Uterus (tissue), 4 donors: ENCODE results near the gene LSAMP. TPM values are rescaled to one million over a fixed set of nuclear protein-coding genes. Genes with fewer than 3 reads are reported as not detected.

Experiments used
- DNase-seq, 2 donors: peaks; one replicate each; pipeline ENCODE4 v3.0.0-alpha.2; 2019 to 2020
- H3K27ac ChIP-seq, 2 donors: fragments of 200-600 bp; sonication (generic); 1 replicate in 1 of 2; 2 replicates in 1 of 2; pipeline ENCODE4 v1.5.1; 2016 to 2018
- H3K27me3 ChIP-seq, 2 donors: fragments of 200-600 bp; sonication (generic); one replicate each; pipeline ENCODE4 v1.5.1; 2018 to 2019; ENCODE audit warnings: control low read depth in 1 of 2
- H3K36me3 ChIP-seq, 2 donors: fragments of 200-600 bp; sonication (generic); one replicate each; pipeline ENCODE4 v1.5.1; 2019; ENCODE audit warnings: control low read depth in 1 of 2
- H3K4me1 ChIP-seq, 2 donors: fragments of 200-600 bp; sonication (generic); one replicate each; pipeline ENCODE4 v1.5.1; 2018 to 2019; ENCODE audit warnings: control low read depth in 1 of 2
- H3K4me3 ChIP-seq, 2 donors: fragments of 200-600 bp; sonication (generic); 1 replicate in 1 of 2; 2 replicates in 1 of 2; pipeline ENCODE4 v1.5.1; 2018 to 2019; ENCODE audit warnings: mild to moderate bottlenecking in 1 of 2
- H3K9me3 ChIP-seq, 2 donors: fragments of 200-600 bp; sonication (generic); one replicate each; pipeline ENCODE4 v1.5.1; 2019; ENCODE audit warnings: control low read depth in 1 of 2
- POLR2A ChIP-seq, 2 donors: fragments of 450-650 bp; IDR thresholded peaks; one replicate each; pipeline ENCODE4 v1.6.1; 2016; ENCODE audit warnings: antibody characterized with exemption in 2 of 2, mild to moderate bottlenecking in 1 of 2, moderate library complexity in 1 of 2
- intact Hi-C: fragments of 100-400 bp; cut with DNase I; formaldehyde crosslinking; loops from one replicate; pipeline ENCODE4 v1.15.1; 2023; ENCODE audit warnings: low total_unique reads
- total RNA-seq, 4 donors: library from RNA; depleted of rRNA in 3 of 4; stranded (reverse); fragments of >200 nt in 3 of 4; gene quantifications; one replicate each; pipeline versions ENCODE4 v1.1.0 to v1.2.4, GENCODE V29; 2014 to 2023
- TF ChIP-seq, protein P1 (sequence below), 4 experiments: fragments of 200-600 bp in 2 of 4; fragments of 450-650 bp in 2 of 4; sonication (generic) in 2 of 4; IDR thresholded peaks; one replicate each; pipeline ENCODE4 v1.5.1; 2016 to 2019; ENCODE audit warnings: antibody characterized with exemption in 4 of 4, mild to moderate bottlenecking in 2 of 4, moderate library complexity in 1 of 4
- donor health status: DM: yes; HTN: yes; CAD: no.

Gene LSAMP
- total RNA-seq, 4 donors from 2014 or later: 0.26 to 25.8 (median 1.8) TPM

DNA sequence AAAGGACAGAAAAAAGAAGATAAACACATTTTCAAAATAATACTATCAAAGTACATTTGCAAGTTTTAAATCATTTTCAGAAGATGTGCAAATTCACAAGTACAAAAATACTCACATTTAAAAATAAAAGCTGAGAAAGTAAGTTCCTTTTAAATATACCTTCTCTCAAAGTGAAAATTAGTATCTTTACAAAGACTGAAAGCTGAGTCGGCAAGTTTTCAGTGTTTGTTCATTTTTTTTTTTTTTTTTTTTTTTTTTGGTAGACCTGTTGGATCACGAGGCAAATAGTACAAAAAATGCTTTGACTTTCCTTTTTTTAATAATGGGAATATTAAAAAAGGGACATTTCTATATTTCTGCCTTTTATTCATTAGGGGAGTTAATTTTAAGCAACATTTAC lies 317.8 kb downstream of the LSAMP start:
- Histone ChIP-seq H3K27ac (no peak overlapping the region), H3K27me3 (no peaks in the 10 kb centered on the region), H3K4me1 (no peaks in the 10 kb centered on the region), H3K9me3 (no peaks in the 10 kb centered on the region), H3K36me3 (peaks cover 0 to 3% of the 10 kb centered on the region in 2 donors), H3K4me3 (no peak overlapping the region)
- intact Hi-C loops: no loop called here
- TF ChIP-seq, protein P1, sequence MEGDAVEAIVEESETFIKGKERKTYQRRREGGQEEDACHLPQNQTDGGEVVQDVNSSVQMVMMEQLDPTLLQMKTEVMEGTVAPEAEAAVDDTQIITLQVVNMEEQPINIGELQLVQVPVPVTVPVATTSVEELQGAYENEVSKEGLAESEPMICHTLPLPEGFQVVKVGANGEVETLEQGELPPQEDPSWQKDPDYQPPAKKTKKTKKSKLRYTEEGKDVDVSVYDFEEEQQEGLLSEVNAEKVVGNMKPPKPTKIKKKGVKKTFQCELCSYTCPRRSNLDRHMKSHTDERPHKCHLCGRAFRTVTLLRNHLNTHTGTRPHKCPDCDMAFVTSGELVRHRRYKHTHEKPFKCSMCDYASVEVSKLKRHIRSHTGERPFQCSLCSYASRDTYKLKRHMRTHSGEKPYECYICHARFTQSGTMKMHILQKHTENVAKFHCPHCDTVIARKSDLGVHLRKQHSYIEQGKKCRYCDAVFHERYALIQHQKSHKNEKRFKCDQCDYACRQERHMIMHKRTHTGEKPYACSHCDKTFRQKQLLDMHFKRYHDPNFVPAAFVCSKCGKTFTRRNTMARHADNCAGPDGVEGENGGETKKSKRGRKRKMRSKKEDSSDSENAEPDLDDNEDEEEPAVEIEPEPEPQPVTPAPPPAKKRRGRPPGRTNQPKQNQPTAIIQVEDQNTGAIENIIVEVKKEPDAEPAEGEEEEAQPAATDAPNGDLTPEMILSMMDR (IDR thresholded peaks at IDR 0.05): no peak
- TF ChIP-seq POLR2A (IDR thresholded peaks at IDR 0.05): no peak
- no peak for DNase-seq

DNA sequence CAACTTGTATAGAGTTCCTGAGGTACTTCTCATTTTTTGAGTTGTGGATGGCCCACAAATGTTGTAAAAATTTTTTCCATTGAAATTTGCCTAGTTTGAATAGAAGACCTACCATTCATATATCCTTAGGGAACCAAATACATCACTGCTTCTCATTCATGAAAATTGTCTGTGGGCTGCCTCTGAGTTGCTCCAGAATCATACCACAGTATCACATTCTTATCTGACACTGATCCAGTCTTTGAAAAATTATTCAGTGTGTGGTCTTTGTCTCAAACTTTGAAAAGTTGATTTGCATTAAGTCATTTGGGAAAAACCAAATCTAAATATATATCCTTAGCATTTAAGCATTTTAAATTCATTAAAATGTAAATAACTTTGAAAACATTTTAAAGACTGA lies 321.1 kb downstream of the LSAMP start:
- no peaks in the 10 kb centered on the region for H3K27me3 ChIP-seq
- H3K9me3 ChIP-seq: no peaks in the 10 kb centered on the region
- peaks cover 0 to 3% of the 10 kb centered on the region in 2 donors for H3K36me3 ChIP-seq
- no peak overlapping the region for H3K4me3 ChIP-seq
- no peaks in the 10 kb centered on the region for H3K4me1 ChIP-seq
- DNase-seq: no peak
- no peak overlapping the region for H3K27ac ChIP-seq
- no peak for TF ChIP-seq POLR2A (IDR thresholded peaks at IDR 0.05)
- TF ChIP-seq, protein P1 (IDR thresholded peaks at IDR 0.05): no peak
- intact Hi-C loops: no loop called here

DNA sequence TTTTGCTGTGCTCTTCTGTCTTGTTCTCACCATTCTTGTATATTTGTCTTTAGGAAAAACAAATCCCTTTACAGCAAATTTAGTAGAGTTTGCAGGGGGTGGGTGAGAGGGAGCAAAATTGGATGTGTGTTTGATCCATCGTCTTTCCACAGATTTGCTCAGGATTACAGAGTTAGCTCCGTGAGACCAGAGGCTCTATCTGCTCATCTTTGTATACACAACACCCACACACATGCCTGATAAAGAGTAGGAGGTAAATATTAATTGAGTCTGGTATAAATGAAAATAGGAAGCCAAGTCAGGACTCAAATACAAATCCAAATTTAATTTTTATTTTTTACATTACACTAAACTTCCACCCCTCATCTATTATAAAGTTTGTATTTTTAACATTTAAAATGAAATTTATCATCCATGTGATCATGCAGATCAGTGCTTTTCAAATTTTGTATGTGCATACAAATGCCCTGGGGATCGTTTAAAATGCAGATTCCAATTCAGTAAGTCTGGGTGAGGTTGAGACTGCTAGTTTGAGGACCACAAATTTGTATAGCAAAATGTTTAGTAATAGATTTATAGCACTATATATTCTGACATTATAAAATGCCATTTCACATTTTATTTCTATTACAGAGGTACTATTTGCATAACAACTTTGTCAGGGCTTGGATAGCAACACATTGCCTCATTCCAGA lies 326.7 kb downstream of the LSAMP start:
- H3K4me3 ChIP-seq: no peak overlapping the region
- no peaks in the 10 kb centered on the region for H3K27me3 ChIP-seq
- H3K9me3 ChIP-seq: no peaks in the 10 kb centered on the region
- TF ChIP-seq, protein P1 (IDR thresholded peaks at IDR 0.05): no peak
- no peak for TF ChIP-seq POLR2A (IDR thresholded peaks at IDR 0.05)
- H3K27ac ChIP-seq: no peak overlapping the region
- intact Hi-C loops: no loop called here
- no peaks in the 10 kb centered on the region for H3K36me3 ChIP-seq
- no peaks in the 10 kb centered on the region for H3K4me1 ChIP-seq
- no peak for DNase-seq

DNA sequence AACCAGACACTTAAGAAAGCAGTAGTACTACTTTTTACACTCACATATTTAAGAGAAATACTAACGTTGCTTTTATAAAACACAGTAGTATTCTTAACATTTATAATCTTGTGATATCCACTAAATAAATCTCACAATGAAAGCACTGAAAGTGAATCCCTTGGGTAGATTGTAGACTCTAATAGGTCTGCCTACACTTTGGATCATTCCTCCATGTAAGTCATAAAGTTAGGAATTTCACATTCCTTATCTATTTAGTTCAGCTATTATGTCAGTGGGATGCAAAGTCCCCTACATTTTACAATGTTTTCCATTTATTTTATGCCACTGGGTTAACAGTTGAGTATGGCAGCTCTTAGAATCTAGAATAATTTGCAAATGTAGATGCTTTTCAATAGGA lies 330.7 kb downstream of the LSAMP start:
- DNase-seq: no peak
- H3K9me3 ChIP-seq: no peaks in the 10 kb centered on the region
- no peak overlapping the region for H3K4me3 ChIP-seq
- H3K27ac ChIP-seq: no peak overlapping the region
- H3K4me1 ChIP-seq: no peaks in the 10 kb centered on the region
- H3K27me3 ChIP-seq: no peaks in the 10 kb centered on the region
- no peaks in the 10 kb centered on the region for H3K36me3 ChIP-seq
- intact Hi-C loops: no loop called here
- TF ChIP-seq, protein P1 (IDR thresholded peaks at IDR 0.05): no peak
- no peak for TF ChIP-seq POLR2A (IDR thresholded peaks at IDR 0.05)

DNA sequence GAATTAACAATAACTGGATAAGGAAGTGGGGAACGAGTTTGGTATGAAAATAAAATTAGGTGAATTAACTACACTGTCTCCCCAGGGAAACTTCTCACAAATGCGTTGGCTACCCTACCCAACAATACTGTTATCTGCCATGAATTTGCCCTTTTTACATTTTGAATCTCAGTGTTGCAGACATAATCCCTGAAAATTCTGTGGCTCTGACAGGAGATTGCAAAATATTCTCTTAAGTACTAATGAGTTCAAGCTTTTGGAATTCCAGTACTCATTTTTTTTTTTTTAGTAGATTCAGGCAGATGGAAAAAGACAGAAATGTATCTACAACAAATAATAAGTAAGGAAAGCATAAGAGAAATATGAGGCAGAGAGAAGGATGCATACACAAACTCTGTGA lies 332.6 kb downstream of the LSAMP start:
- intact Hi-C loops: no loop called here
- no peak for TF ChIP-seq POLR2A (IDR thresholded peaks at IDR 0.05)
- H3K4me1 ChIP-seq: no peaks in the 10 kb centered on the region
- no peak overlapping the region for H3K4me3 ChIP-seq
- H3K36me3 ChIP-seq: no peaks in the 10 kb centered on the region
- H3K27me3 ChIP-seq: no peaks in the 10 kb centered on the region
- DNase-seq: no peak
- no peak overlapping the region for H3K27ac ChIP-seq
- H3K9me3 ChIP-seq: no peaks in the 10 kb centered on the region
